Smooth muscle cell of the brain vasculature (primary cell): Measurements from ENCODE around the gene ETDA.
"Not testable (repeated sequence)": the region's sequence is repeated elsewhere in the genome, so short reads cannot be mapped to it uniquely, and the experiment has no call there.

Source experiments
- DNase-seq: peaks from one replicate; pipeline ENCODE4 v3.0.0-alpha.2; 2012; ENCODE audit warnings: low read depth, low spot score

ETDA gene

DNA sequence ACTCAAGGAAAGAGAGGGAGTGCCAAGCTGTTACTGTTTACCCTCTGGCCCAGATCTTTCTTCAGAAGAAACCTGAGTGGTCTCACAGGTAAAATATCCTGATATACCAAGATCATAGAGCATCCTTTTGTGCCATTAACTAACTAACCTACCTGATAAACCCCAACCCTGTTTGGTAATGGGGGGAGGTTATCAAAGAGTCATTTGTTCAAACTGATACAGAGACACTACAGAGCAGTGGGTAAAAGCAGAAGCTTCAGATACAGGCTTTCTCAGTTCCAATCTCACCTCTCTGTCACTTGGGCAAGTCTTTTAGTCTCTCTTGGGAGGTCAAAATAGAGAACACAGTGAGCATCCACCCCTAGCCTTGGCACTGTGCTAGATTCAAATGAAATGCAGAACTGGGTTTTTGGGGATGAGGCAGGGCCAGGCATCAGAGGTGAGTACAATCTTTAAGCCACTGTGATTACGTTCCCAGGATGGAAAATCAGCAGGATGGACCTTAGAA lies at the start of gene ETDA:
ETDA (plus strand) TSS at position 51 of the 508 bp plus-strand sequence. CDS start 1,216 bp downstream, outside the sequence.
- not testable (repeated sequence) for DNase-seq

- not testable (repeated sequence) for DNase-seq
Observed at GRCh38 chrX:135206427-135206826, 45.4 kb upstream of the ETDA start.

DNA sequence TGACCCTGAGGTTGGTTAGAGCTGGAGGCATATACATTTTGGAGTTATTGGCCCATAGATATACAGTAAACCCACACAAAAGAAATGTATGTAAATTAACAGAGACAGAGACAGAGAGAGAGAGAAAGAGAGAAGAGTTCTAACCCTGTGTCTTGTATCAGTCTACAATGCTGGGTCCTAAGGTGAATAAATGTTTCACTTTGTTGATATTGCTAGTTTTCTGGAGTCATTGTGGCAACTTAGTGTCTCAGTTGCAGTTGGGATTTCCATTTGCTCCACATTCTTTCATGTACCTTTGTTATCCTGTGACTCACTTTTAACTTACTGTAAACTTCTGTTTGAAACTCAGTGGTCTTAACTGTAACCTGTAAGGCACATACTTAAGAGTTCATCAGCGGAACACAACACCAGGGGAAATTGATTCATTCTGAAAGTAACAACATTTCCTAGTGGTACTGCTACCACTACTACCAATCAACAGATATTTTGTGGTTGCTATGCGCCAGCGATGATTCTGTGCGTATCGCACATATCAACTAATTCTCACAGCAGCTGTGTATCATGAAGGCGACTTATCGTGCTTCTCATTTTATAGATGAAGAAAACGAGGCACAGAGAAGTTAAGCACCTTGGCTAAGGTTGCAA lies 38.5 kb upstream of the ETDA start:
- DNase-seq: no peak

DNA sequence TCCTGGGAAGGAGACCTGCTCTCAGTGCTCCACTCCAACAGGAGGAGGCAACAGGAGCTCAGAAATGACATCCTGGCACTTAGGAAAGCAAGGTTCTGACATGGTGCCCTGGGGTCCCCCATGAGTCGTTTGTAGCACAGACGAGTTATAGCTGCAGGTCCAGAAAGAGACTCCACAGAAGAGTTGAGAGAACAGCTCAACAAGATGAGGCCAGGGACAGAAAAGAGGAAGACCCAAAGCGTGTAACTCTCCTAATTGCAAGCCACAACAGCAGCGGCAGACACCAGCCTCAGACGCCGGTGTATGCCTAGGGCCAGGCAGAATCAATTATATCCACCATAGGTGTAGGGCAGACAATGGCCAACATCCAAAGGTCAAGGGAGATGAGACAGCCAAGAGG lies 5.9 kb upstream of the ETDA start:
- DNase-seq: not testable (repeated sequence)

DNA sequence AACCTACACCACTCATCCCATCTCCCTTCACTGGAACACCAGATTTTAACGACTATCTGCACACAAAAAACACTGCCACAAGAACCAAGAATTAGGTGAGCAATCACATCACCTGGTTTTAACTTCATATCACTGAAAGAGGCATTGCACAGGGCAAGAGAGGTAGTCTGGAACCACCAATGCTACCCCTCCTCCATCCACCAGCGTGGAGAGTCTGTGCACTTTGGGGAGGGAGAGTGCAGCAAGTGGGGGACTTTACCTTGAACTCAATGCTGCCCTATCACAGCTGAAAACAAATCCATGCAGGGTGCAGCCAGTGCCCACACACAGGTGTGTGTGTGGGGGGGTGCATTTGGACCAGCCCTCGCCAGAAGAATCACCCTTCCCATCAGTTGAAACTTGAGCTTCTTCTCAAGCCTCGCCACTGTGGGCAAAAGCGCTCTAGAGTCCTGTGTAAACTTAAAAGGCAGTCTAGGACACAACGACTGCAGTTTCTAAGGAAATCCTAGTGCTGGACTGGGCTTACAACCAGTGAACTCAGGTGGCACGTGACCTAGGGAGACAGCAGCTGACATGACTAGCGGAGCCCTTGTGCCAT lies 4.3 kb downstream of the ETDA start:
- not testable (repeated sequence) for DNase-seq

DNA sequence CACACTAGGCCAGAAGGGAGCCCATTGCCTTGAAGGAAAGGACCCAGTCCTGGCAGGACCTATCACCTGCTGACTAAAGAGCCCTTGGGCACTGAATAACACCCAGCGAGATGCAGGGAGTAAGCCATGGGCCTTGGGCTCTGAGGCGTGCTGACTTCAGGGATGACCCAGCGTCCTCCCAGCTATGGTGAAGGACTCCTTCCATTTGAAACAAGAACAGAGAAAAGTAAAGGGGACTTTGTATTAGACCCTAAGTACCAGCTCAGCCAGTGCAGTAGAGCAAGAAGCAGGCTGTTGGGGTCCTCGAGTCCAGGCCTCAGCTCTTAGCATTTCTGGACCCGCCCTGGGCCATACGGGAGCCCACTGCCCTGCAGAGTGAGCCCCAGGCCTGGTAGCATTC lies 5.1 kb downstream of the ETDA start:
- no peak for DNase-seq

DNA sequence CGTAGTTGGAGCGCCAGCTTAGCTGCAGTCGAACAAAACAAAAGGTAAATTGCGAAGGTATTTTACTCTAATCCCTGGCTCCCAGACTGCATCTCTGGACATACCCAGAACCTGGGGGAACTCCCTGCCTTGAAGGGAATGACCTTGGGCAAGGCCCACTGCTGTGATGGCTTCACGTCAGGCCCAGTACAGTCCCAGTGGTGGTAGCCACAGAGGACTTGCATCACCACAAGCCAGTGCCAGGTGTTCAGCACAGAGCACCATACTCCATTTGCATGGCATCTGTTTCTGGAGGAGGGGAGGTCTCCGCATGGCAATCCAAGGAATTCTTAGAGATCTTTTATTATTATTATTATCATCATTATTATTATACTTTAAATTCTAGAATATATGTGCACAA lies 5.6 kb downstream of the ETDA start:
- no peak for DNase-seq

DNA sequence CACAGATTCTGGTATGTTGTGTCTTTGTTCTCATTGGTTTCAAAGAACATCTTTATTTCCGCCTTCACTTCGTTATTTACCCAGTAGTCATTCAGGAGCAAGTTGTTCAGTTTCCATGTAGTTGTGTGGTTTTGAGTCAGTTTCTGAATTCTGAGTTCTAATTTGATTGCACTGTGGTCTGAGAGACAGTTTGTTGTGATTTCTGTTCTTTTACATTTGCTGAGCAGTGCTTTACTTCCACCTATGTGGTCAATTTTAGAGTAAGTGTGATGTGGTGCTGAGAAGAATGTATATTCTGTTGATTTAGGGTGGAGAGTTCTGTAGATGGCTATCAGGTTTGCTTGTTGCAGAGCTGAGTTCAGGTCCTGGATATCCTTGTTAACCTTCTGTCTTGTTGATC lies 9.1 kb downstream of the ETDA start:
- DNase-seq: not testable (repeated sequence)

DNA sequence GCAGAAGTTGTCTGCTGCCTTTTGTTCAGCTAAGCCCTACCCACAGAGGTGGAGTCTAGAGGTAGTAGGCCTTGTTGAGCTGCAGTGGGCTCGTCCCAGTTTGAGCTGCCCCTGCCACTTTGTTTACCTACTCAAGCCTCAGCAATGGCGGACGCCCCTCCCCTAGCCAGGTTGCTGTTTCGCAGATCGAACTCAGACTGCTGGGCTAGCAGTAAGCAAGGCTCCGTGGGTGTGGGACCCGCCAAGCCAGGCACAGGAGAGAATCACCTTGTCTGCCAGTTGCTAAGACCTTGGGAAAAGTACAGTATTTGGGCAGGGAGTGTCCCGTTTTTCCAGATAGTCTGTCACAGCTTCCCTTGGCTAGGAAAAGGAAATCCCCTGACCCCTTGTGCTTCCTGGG lies 11.5 kb downstream of the ETDA start:
- not testable (repeated sequence) for DNase-seq

DNA sequence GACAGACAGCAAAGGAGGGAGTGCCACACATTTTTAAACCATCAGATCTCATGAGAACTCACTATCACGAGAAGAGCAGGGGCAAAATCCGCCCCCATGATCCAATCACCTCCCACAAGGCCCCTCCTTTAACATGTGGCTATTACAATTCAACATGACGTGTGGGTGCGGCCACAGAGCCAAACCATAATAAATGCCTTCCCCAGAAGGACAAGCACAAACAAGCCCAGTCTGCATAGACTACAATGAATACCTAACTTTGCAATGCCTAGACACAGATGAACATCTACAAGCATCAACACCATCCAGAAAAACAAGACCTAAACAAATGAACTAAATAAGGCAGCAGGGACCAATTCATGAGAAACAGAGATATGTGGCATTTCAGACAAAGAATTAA lies 12.3 kb downstream of the ETDA start:
- no peak for DNase-seq

DNA sequence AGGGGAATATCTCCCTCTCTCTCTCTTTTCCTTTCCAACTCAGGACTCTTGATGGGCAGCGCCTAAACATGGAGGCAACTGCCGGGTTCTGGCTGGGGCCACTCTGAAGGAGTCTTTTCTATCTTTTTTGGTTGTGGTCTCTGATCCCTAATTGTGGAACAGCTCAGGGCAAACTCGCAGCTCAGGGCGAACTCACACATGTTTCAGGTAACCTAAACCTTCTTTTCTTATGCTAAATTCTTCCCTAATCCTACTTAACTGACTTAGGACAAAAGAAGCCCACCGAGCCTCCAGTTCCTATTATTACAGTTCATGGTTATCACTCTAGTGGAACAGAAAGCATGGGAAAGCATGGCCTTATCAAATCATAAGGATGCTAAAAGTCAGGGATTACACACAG lies 21.3 kb downstream of the ETDA start:
- DNase-seq: no peak

GRCh38 chrX:135275973-135276372 lies 24.1 kb downstream of the ETDA start:
- DNase-seq: no peak

DNA sequence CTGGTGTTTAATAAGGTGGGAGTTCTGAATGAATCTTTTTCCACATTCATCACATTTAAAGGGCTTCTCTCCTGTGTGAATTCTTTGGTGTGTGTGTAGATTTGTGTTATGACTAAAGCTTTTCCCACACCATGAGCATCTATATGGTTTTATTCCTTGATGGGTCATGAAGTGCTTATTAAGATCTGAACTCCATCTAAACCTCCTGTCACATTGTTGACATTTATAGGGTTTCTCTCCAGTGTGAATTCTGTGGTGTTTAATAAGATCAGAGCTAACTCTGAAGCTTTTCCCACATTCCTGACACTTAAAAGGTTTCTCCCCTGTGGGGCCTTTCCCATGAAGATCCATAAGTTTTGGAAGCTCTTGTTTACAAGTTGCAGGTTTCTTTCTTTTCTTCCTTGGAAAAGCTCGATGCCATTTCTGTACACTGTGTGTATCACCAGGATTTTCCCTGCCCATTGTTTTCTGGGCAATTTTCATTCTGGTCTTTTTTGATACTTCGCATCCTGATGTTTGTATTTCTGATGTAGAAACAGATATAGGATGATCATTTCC lies 35.5 kb downstream of the ETDA start:
- no peak for DNase-seq

- no peak for DNase-seq
Observed at GRCh38 chrX:135295238-135295943, 43.5 kb downstream of the ETDA start.

- no peak for DNase-seq
Observed at GRCh38 chrX:135295944-135296305, 44.1 kb downstream of the ETDA start.

DNA sequence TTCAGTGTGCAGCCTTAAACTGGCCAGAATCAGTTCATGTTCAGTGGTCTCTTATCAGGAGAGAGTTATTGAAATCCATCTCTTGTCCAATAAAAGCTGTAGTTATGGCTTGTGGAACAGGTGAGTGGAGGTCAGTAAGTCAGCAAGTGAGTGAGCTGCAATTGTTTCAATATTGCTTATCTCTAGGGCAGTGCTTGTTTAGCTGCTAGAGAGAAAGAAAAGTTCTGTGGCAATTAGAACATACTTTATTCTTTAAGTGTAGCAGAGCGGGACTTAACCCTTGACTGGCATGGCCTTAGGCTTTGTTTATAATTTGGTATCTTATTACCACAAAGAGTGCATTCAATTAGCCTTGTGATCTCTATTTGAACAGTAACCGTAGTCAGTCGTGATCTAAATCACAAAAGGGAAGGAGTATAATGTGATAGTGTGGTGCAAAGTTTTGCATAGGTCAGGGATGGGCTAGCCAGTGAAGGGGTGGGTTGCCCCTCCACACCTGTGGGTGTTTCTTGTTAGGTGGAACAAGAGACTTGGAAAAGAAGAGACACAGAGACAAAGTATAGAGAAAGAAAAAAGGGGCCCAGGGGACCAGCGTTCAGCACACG lies 50.5 kb downstream of the ETDA start:
- DNase-seq: no peak
